HG02938 (cell line): Measurements from ENCODE around the gene EEF1E1.
"Not testable (repeated sequence)": the region's sequence is repeated elsewhere in the genome, so short reads cannot be mapped to it uniquely, and the experiment has no call there.

Experiments used
- ATAC-seq: cut with Tn5 transposase; IDR thresholded peaks from one replicate; pipeline ENCODE4 v1.9.1; 2021; ENCODE audit warnings: mild to moderate bottlenecking, moderate library complexity; ENCODE audit not compliant: unreplicated experiment

The EEF1E1 gene

DNA sequence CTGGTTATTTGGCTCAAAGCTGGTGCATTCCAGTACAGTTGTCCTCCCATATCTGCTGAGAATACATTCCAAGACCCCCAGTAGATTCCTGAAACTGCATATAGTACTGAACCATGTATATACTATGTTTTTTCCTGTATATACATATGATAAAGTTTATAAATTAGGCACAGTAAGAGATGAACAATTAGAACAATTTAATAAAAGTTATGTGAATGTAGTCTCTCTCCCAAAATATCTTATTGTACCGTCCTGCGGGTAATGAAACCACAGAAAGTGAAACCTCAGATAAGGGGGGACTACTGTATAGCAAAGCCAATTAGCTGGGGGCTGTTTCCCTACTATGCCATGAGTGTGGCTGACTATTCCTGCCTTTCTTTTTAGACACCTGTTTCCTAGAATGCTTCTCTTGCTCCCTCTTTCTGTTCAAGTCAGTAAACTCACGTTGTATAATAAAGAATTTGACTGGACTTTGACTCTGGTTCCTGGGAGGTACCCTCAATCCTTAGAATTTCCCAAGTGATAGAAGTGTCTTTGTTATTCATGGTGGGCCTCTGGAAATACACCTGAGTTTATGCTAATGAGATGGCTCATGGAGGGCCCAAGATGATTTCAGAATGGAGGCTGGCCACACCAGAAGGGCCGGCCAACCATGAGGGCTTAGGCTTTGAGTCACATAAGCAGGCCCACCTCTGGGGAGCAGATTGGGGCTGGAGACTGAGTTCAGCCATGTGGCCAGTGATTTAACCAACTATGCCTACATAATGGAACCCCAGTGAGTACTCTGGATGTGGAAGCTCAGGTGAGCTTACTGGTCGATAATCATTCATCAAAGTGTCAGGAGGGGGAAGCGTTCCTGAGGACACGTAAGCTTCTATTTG, 37.5 kb downstream of the EEF1E1 start:
- ATAC-seq: no peak

DNA sequence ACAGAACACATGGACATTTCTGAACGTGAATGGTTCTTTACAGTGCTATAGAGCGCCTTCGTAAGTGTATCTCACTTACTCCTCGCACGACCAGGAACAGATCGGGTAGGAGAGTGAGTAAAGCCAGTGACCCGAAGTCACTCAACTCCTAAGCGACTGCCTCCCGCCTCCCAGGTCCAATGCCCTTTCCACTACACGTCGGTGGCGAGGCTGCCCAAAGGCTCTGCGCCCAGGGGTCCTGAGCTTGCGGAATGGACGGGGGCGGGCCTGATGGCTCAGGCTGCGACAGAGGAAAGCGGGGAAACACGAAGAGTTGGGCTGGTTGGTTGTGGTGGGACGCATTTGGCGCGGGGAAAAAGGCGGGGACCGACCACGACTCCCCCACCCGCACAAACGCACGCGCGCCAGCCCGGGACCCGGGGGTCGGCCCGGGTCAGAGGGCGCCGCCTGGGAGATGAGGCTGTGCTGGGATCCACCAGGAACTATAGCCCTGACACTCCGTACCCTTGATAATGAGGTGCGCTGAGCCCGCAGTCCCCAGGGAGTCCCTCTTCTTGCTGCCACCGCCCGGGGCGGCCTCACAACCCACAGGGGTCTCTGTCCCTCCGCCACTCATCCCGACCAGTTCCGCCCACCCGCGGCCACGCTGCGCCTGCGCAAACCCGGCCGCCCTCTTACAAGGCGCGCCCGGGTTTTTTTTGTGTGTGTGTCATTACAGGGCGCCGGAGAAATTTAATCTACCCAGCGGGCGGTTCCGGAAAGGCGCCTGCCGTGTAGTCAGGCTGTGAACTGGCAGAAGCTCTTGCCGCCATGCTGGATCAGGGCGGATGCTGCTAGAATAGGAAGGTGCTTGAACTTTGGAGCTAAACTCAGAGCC, 38.3 kb downstream of the EEF1E1 start, which contains the start of gene BLOC1S5:
Gene BLOC1S5, minus strand, starts transcription at position 629 of the 877 bp plus-strand sequence. Its CDS starts 13 bp downstream, at position 616.
- peak; percentile 87 for ATAC-seq

- no peak for ATAC-seq
These were observed 40.6 kb downstream of the EEF1E1 start for GRCh38 chr6:8061736-8062135.

DNA sequence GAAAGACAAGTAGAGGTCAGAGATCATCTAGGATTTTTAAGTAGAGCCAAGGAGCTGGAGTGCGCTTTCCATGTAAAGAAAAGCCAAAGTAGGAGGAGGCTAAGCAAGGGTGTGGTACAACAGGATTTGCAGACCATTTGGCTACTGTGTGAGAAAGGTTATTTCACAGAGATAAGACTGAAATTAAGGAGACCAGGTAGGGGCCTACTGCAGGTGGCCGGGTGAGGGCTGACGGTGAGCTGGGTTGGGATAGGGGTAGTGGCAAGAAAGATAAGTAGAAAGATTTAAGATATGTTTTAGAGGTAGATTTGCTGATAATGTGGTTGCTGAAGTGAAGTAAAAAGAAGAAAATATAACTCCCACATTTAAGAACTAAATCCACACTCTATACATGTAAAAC, 42.0 kb downstream of the EEF1E1 start:
- ATAC-seq: no peak

- no peak for ATAC-seq
These were observed 43.2 kb downstream of the EEF1E1 start for GRCh38 chr6:8059129-8059528.

DNA sequence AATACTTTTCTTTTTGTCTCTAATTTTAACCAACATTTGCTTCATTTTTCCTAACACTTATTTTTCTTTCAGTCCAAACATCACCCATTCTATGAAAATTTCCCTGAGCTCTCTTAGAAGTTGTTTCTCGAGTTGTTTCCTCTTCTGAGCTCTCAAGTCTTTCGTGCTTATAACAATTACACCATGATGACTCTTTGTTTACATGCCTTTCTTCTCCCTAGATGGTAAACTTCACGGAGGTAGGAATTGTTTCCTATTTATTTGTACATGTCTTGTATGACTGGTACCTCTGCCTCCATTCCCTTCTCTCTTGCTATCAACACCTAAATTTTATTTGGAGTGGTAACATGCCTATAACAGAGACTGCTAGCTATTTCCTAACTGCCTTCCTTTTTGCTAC, 44.6 kb downstream of the EEF1E1 start:
- ATAC-seq: no peak

GRCh38 chr6:8057263-8057662, 45.1 kb downstream of the EEF1E1 start:
- ATAC-seq: no peak

DNA sequence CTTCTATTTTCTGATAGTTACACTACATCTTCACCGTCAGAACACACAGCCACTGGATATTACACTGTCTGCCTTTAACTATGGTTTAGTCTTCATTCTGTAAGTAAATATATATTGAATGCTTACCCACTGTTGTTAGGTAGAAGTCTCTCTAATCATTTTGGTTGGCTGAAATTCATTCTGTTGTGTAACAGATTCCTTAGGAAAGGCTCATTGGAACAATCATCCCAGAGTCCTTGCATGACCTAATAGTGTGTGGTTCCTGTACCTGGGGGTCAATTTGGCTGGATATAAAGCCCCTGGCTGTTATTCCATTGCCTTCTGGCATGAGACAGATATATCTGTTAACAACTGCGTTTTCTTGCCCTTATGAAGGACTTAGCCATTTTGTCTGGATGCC, 48.1 kb downstream of the EEF1E1 start:
- ATAC-seq: no peak

DNA sequence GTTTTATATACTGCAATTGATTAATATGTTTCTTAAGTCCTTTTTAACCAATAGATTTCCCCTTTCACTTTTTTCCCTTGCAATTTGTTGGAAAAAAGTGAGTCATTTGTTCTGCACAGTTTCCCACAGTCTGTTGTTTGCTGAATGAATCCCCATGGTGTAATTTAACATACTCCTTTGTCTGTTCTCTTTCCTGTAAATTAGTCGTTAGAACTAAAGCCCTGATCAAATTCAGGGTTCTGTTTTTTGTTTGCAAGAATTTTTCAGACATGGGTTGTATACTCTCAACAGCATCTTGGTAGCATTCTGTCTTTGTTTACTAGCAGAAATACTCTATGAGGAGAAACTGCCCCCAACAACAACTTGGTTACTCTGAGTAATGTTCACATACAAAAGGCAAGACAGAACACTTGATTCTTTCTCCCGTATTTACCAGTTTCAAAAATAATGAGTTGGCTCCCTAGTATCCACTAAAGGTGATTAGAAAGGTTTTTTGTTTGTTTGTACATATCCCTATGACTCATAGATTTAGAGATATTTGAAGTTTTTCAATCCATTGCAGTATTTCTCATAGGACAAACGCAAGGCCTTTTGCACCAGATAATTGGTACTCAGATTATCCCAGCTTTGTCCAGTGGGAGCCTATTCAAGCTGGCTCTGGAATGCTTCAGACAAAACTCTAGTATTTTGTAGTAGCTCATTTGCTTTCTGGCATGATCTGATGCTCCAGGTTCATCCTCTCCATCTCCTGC, 54.6 kb downstream of the EEF1E1 start:
- ATAC-seq: no peak

DNA sequence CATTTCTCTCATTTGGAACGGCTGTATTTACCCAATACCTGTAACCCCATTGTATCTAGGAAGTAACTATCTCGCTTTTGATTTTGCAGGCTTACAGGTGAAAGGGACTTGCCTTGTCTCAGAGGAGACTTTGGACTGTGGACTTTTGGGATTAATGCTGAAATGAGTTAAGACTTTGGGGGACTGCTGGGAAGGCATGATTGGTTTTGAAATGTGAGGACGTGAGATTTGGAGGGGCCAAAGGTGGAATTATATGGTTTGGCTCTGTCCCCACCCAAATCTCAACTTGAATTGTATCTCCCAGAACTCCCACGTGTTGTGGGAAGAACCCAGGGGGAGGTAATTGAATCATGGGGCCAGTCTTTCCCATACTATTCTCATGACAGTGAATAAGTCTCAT, 56.6 kb downstream of the EEF1E1 start:
- ATAC-seq: not testable (repeated sequence)

DNA sequence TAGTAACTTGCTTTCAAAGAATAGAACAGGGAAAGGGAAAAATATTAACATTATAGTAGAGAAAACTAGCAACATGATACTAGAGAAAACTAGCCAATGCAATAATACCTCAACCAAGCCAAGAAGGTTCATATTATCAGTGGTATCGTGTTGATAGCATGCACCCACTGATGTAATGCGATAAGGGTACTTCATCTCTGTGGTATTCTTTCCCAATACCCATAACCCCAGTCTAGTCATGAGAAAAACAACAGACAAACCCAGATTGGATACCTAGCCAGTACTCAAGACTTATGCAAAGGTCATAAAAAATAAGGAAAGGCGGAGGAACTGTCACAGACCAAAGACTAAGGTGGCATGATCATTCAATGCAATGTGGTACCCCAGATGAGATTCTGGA, 59.1 kb downstream of the EEF1E1 start:
- no peak for ATAC-seq

GRCh38 chr6:8041913-8042583, 60.3 kb downstream of the EEF1E1 start:
- no peak for ATAC-seq

DNA sequence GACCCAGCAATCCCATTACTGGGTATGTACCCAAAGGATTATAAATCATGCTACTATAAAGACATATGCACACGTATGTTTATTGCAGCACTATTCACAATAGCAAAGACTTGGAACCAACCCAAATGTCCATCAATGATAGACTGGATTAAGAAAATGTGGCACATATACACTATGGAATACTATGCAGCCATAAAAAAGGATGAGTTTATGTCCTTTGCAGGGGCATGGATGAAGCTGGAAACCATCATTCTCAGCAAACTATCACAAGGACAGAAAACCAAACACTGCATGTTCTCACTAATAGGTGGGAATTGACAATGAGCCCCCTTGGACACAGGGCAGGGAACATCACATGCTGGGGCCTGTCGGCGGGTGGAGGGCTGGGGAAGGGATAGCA, 68.2 kb downstream of the EEF1E1 start:
- not testable (repeated sequence) for ATAC-seq

DNA sequence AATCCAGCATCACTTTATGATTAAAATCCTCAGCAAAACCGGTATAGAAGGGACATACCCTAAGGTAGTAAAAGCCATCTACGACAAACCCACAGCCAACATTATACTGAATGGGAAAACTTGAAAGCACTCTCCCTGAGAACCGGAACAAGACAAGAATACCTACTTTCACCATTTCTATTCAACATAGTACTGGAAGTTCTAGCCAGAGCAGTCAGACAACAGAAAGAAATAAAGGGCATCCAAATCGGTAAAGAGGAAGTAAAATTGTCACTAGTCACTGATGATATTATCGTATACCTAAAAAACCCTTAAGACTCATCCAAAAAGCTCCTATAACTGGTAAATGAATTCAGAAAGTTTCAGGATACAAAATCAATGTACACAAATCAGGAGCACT, 71.4 kb downstream of the EEF1E1 start:
- no peak for ATAC-seq
